Adipose tissue (tissue), 3 donors: ENCODE results near the gene SEPSECS. TPM values are rescaled to one million over a fixed set of nuclear protein-coding genes. Genes with fewer than 3 reads are reported as not detected.
"Not testable (repeated sequence)": the region's sequence is repeated elsewhere in the genome, so short reads cannot be mapped to it uniquely, and the experiment has no call there.

Source experiments
- H3K27ac ChIP-seq: one replicate; pipeline ENCODE4 v1.5.1; 2013; ENCODE audit warnings: low read depth, low read length
- WGBS, 3 donors: extraction: QIAGEN DNeasy Blood & Tissue Kit; methylation state at CpG; one replicate each; pipeline ENCODE4 v1.1.7; 2013; 5-methylcytosine and 5-hydroxymethylcytosine counted together
- polyA plus RNA-seq, 3 donors: library from polyadenylated mRNA; stranded (reverse); fragments of 200-250 nt; gene quantifications; one replicate each; pipeline ENCODE4 v1.2.3, GENCODE V29; 2013
- donor health status: healthy with polysubstance abuse.
- donor health status: Bipolar disorder and iron deficiency.
- donor health status: healthy.

The SEPSECS gene
- polyA plus RNA-seq, 3 donors: 2.8 to 5.1 (median 3.6) TPM

- no peak overlapping the region for H3K27ac ChIP-seq
- WGBS, 3 donors: 94 to 95% (median 94%) methylated on average over 23 of the region's 23 CpGs
These were observed 63.8 kb downstream of the SEPSECS start for GRCh38 chr4:25096251-25096980.

GRCh38 chr4:25095837-25096236 lies 64.4 kb downstream of the SEPSECS start:
- no peak overlapping the region for H3K27ac ChIP-seq
- 94 to 97% (median 94%) methylated on average over 24 of the region's 24 CpGs for WGBS, 3 donors

- H3K27ac ChIP-seq: no peak overlapping the region
- 53 to 74% (median 55%) methylated on average over 3 of the region's 3 CpGs for WGBS, 3 donors
These were observed 68.1 kb downstream of the SEPSECS start for GRCh38 chr4:25092139-25092538.

DNA sequence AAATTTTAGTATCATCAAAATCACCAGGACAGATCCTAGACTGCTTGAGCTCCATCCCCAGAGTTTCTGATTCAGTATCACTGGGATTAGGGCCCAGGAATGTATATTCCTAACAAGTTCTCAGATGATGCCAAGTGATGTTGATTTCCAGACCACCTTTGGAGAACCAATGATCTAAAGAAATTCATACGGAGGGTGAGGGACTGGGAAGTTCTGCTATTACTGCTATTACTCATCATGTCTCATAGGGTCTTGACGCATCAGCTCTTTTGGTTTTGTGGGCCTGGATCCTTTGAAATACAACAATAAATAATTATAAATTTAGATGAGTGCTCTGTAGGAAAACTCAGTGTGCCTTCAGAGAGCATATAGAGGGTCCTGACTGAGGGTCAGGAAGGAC lies 69.7 kb downstream of the SEPSECS start:
- 87 to 100% (median 90%) methylated on average over 2 of the region's 2 CpGs for WGBS, 3 donors
- no peak overlapping the region for H3K27ac ChIP-seq

DNA sequence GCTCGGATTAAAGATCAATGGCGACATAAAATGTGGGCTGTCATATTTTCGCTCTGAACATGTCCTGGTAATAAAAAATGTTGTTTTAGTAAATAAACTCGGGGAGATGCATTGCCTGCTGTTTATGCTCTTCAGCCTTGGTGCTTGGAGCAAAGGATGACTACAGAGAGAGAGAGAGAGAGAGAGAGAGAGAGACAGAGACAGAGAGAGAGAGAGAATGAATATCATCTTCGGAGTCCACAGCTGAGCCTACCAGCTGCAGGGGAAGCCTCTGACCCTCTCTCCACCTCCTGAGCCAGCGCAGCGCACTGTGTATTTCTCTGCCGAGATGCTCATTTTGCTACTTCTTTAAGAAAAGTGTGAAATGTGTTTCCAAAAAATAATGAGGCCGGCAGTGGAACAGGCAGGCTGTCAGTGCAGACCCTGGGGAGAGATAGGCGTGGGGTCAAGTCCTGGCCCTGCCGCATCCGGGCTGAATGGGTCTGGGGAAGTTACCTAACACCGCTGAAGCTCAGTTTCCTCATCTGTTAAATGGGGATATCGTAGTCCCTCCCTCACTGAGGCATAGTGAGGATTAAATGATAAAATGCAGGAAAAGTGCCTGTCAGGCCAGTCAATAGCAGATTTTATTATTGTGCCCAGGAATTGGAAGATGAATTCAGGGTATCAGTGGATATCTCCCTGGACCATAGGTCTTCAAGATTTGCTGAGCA lies 71.0 kb downstream of the SEPSECS start:
- 62 to 85% (median 63%) methylated on average over 14 of the region's 14 CpGs for WGBS, 3 donors
- no peak overlapping the region for H3K27ac ChIP-seq

- H3K27ac ChIP-seq: no peak overlapping the region
- 13 to 47% (median 22%) methylated on average over 41 of the region's 41 CpGs for WGBS, 3 donors
These were observed 71.9 kb downstream of the SEPSECS start for GRCh38 chr4:25088093-25088952.

GRCh38 chr4:25085671-25086070 lies 74.6 kb downstream of the SEPSECS start:
- WGBS, 3 donors: 23 to 51% (median 38%) methylated on average over 4 of the region's 4 CpGs
- no peak overlapping the region for H3K27ac ChIP-seq

DNA sequence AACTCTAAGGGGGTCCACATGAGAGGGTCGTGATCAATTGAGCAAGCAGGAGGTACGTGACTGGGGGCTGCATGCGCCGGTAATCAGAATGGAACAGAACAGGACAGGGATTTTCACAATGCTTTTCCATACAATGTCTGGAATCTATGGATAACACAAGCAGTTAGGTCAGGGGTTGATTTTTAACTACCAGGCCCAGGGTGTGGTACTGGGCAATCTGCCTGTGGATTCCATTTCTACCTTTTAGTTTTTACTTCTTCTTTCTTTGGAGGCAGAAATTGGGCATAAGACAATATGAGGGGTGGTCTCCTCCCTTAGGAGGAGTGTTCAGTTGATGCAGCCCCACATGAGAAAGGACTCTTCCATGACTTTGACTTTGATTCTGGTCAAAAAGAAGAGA lies 76.8 kb downstream of the SEPSECS start:
- H3K27ac ChIP-seq: not testable (repeated sequence)
- 82 to 89% (median 89%) methylated on average over 4 of the region's 4 CpGs for WGBS, 3 donors

- WGBS, 3 donors: 40 to 91% (median 88%) methylated on average over 7 of the region's 7 CpGs
These were observed 78.3 kb downstream of the SEPSECS start for GRCh38 chr4:25081866-25082471.

GRCh38 chr4:25080571-25080970 lies 79.7 kb downstream of the SEPSECS start:
- WGBS, 3 donors: 28 to 95% (median 85%) methylated on average over 1 of the region's 1 CpG

More at GRCh38 chr4:25081866-25082471, 78.3 kb downstream of the SEPSECS start:
- no peak overlapping the region for H3K27ac ChIP-seq

GRCh38 chr4:25078523-25078922 lies 81.7 kb downstream of the SEPSECS start:
- WGBS, 3 donors: 91 to 92% (median 91%) methylated on average over 4 of the region's 4 CpGs
- no peak overlapping the region for H3K27ac ChIP-seq

More at GRCh38 chr4:25080571-25080970, 79.7 kb downstream of the SEPSECS start:
- no peak overlapping the region for H3K27ac ChIP-seq

- no peak overlapping the region for H3K27ac ChIP-seq
- WGBS, 3 donors: 32 to 77% (median 63%) methylated on average over 3 of the region's 3 CpGs
These were observed 83.4 kb downstream of the SEPSECS start for GRCh38 chr4:25076625-25077398.

DNA sequence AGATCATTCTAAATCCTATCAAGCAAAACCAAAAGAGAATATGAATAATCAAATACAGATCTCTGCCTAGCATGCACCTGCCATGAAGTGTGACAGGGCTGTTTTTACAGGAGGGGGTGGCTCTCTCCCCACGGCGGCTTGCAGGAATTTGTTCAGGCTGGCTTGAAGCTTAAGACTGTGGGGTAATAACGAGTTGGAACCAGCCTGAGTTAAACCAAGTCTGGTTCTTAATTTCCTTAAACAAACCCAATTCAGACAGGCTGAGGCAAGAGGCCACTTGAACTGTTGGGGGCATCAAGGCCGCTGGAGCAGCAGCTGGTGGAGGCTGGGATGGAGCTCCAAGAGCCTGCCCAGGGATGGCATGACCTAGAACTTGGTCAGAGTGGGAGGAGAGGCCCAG lies 84.4 kb downstream of the SEPSECS start:
- H3K27ac ChIP-seq: no peak overlapping the region
- WGBS, 3 donors: 43 to 91% (median 79%) methylated on average over 4 of the region's 4 CpGs

DNA sequence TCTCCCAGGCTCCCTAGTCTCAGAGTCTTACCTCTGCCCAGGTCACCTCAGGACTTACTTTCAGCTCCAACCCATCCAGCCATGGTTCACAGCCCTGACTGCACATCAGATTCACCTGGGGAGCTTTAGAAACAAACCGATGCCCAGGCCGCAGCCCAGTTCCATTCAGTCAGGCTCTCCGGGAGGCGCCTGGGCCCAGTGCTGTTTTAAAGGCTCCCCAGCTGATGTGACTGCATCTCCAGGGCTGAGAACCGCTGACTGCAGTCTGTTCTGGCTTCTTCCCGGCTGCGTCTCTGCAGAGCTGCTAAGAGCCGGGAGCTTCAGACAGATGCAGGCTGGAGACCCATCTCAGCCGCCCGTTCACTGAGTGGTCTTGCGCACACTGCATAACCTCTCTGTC lies 85.1 kb downstream of the SEPSECS start:
- 54 to 94% (median 91%) methylated on average over 11 of the region's 11 CpGs for WGBS, 3 donors
- H3K27ac ChIP-seq: no peak overlapping the region

GRCh38 chr4:25070545-25070944 lies 89.7 kb downstream of the SEPSECS start:
- no peak overlapping the region for H3K27ac ChIP-seq
- 74 to 92% (median 85%) methylated on average over 3 of the region's 3 CpGs for WGBS, 3 donors
